NCI-H1092 treated with DMSO at 0.1 percent for 48 hours (cell line): ENCODE data around the gene TMED9.
A peak's percentile ranks its signal among the peaks of the same experiment; 100 is the strongest.
"Not testable (repeated sequence)": the region's sequence is repeated elsewhere in the genome, so short reads cannot be mapped to it uniquely, and the experiment has no call there.

Source experiments
- DNase-seq: peaks from one replicate; lab custom pipeline; 2025; lab: John Stamatoyannopoulos, UW

TMED9 gene

DNA sequence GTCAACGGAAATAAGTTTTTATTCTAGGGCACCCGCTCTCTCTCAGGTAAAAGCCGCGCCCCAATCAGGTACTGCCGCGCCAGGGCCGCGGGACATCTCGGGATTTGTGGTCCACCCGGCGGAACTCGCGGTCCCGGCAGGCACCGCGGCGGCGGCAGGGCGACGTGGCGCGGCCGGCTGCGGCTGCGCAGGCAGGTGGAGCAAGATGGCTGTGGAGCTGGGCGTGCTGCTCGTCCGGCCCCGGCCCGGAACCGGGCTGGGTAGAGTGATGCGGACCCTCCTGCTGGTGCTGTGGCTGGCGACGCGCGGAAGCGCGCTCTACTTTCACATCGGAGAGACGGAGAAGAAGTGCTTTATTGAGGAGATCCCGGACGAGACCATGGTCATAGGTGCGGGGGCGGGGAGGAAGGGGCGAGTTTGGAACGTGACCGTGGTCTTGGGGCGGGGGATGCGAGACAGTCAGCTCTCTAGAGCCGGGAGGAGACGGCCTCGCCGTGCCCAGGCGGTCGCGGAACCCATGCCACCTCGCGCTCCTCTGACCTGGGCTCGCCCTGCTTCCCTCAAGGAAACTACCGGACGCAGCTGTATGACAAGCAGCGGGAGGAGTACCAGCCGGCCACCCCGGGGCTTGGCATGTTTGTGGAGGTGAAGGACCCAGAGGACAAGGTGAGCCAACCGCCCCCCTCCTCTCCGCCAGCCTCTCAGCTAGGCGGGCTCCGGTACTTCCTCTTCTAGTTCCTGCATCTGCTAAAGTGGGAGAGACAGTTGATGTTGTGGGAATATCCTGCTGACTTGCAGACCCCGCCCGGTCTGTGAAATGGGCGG, at the start of gene TMED9:
TMED9 (plus strand) TSS at position 194 of the 825 bp plus-strand sequence; CDS start at position 206, 12 bp downstream.
- peak; percentile 62 for DNase-seq

DNA sequence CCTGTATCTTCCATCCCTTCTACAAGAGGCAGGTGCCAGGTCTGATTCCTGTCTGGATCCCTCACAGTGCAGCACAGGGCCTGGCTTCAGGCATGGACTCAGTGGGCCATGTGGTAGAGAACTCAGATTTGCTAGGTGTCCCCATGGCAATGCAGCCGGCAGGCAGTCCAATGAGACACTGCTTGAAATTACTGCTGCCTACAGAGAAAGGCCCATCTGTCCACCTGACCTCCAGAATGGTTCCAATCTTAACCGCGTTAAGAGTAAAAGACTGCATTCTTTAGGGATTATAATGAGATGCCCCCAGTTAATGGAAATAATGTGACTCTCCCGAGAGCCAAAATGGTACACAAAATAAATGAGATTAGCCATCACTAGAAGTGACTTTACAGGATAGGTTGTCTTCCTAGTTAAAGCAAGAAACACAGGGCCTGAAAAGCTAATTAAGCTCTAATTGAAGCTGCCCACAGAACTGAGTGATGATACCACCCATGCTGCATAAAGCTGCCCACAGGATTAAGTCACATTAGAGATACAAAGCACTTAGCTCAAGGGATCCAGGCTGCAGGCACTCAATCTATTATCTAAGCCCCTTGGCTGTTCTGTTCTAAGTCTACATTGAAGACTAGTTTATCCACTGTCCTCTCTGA, 49.1 kb upstream of the TMED9 start:
- no peak for DNase-seq

DNA sequence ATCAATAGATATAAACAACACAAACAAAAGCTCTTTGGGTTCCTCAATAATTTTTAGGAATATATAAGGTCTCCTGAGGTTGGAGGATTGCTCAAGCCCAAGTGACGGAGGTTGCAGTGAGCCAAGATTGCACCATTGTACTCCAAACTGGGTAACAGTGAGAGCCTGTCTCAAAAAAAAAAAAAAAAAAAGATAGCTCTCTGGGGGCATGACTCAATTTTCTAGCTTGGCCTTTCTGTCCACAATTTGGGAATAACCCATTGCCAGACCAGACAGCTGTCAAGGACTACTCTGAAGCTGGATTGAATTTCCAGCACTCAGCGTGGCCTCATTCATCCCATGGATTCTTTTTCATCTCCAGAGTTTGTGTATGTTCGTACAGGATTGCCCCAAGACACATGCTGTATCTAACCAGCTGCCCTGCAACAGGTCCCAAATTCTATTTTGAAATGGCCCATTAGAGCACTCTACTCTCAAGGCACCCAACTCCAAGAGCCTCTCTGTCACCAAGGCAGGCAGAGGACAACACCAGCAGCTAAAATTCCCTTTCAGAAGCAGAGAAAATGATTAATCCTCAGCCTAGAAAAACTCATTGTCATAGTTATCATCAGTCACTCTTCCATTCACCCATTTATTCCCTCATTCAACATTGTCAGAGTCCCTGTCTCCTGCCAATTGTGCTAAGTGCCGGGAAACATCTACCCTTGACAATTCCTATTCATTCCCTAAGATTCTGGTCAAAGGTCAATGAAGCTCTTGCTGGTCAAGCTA, 46.3 kb upstream of the TMED9 start:
- no peak for DNase-seq

DNA sequence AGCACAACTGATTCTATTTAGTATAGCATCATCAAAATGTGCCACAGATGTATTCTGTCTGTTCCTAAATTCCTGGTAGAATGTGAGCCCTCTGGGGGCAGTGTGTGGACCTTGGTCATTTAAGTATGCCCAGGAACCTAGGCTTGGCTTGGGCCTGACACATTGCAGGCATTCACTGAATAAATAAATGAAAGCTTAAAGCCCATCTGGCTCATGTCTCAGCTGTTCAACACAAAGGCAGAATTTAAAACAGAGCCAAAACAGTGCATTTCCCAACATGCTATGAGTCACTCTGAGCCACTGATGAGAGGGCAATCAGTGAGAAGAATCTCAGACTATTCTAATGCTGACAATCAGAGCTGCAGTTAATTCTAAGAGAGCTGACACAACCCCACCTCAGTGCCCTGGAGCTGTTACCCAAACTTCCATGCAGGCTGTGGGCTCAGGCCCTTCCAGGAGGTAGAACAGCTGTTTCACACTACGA, 45.7 kb upstream of the TMED9 start:
- DNase-seq, result no peak

DNA sequence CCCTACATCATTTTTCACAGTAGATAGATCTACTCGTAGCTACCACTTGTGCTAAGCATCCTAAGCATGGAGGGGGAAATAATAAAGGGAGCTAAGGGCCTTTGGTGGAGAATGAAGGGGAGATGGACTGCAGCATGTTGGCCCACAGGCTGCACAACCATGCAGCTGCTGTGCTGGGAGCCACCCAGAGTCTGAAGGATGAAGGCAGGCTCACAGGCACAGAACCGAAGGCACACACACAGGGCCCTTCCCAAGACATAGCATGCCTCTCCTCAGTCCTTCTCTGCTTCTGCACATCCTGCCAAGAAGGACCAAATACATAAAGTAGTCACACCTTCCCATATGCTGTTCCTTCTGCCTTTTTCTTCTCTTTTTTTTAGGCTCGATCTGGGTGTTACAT, 44.3 kb upstream of the TMED9 start:
- DNase-seq, result no peak

DNA sequence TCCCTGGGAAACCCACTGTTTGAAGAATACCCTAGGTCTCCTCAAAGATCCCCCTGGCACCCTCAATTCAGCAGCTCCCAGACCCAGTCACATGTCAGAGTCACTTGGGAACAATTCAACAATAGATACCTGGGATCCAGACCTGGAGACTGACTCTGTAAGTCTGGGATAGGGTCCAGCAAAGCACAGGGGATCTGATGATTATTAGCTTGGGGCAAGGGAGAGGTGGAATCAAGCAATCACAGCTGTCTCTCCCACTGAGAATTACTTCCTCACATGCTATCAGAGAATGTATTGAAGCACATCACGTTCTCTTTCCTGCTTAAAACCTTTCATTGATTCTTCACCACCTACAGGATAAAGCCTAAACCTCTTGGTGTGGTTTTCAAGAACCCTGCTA, 43.5 kb upstream of the TMED9 start:
- DNase-seq, result no peak

DNA sequence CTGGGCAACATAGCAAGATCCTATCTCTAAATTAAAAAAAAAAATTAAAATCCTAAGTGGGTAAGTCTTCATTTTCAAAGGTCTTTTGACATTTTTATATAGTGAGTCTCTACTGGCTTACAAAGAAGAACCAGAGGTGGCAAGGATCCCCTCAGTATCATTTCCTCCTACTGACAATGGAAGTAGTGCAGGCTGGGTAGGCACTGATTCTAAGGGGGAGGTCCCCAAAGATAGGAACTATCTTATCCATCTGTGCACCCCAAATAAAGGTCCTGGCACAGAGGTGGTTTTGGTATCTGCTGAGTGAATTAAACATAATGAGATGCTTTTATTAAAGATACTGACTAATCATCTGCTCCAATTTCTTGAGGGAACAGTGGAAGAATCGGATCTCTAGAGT, 41.9 kb upstream of the TMED9 start:
- DNase-seq, result no peak

DNA sequence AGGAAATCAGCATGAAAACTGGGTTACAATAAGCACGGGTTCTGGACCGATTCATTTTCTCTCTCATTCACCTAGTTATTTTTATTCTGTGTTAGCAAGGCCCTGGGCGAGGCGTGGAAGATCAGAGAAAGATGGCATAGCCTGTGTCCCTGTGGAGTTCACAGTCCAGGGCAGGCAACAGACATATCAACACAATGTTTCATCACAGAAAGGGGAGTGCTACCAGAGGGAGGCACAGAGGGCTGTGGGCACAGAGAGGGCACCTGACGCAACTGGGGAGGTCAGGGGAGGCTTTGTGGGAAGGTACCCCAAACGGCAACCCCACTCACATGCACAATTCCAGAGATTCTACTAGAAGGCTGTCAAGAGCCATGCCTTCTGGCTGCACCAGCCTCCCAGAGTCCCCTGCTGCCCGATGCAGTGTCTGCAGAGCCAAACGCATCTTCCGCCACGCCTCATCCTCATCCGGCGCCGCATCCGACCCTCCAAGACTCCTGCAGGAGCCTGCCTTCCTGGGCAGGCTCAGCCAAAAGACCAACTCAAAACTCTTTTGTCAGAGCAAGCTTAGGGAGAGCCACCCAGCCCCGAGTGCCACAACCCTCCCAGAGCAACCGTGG, 39.1 kb upstream of the TMED9 start:
- no peak for DNase-seq

DNA sequence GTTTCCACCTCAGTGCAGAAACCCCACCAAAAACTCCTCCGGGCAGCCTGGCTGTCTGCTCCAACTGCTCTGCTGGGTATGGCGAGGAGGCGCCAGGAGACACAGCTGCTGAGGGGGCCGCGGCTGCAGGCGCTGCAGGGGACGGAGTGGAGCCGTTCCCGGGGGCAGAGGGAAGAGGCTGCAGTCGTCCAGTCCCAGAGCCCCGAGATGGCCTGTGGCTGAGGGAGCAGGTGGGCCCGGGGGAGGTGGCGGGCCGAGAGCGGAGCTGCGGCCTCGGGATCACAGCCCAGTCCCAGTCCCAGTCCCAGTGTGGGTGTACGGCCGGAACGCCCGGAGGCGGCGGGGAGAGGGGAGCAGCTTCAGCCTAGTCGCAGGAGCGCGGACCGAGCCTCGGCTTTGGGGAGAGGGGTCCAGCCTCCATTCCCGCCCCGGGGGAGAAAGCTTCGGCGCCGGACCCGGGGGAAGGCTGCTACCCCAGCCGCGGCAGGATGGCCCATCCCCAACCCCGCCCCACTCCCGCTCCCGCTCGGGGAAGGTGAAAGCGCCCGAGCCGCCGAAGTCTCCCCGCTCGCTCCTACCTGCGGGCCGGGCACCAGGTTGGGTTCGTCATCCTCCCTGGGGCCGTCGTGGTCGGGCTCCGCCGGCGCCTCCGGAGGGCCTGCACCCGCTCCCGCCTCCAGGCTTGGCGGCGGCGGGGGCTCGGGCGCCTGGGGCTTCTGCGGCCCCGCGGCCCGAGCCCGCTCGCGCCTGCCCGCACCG, 38.2 kb upstream of the TMED9 start:
- no peak for DNase-seq

DNA sequence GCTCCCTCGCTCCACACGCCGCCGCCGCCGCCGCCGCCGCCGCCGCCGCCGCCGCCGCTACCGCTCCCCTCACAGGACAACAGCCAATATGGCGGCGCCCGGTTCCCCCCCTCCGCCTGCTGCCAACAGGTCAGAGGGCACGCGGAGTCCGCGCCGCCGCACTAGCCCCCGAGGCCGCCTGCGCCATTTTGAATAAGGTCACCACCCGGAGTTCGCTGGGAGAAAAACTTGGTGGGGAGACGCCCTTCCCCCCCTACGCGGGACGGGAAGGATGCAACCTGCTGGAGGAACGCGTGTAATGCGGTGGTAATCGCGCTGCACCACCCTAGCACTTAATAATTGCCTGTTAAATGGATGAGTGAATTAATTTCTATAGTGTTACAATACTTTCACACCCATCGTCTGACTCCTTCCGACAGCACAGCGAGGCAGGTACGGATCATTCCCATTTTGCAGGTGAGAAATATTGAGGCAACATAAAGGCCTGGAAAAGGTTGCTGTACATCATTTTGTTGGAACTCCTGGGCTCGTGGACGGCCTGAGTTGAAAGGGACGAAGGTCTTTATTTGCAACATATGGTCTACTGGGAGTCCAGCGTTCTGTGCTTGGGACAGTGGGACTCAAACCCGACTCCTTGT, 37.4 kb upstream of the TMED9 start, which contains the start of gene FAM193B:
FAM193B (minus strand) TSS at position 90 of the 638 bp plus-strand sequence. CDS start 105 bp downstream, outside the sequence.
- DNase-seq, result peak; percentile 74

DNA sequence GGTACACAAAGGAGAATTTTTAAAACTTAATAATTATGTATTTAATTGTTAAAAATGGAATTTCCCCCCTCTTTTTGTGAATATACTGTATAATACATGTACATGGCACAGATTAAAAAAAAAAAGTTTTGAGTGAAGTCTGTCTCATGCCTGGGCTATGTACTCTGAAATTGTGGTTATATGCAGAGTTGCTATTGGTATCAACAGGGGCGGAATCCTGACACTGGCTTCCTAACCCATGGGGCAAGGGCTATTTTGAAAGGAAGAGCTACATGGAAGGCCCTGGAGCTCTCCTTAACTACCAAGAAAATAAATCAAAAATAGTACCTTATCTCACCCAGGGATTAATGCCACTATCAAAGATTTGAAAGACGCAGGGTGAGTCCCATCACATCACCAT, 36.8 kb upstream of the TMED9 start:
- no peak for DNase-seq

DNA sequence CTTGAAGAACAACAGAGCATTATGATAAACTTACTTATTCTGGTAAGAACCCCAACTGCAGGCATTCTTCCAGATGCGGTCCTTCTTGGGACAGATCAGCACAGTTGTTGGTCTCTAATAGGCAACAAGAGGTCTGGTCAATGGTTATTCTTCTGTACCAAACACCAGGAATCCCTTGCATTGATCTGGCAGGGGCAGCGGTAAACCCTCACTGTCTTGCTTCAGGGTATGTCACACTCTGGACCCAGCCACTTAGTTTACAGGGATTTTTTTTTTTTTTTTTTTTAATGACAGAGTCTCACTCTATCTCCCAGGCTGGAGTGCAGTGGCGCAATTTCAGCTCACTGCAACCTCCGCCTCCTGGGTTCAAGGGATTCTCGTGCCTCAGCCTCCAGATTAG, 36.3 kb upstream of the TMED9 start:
- no peak for DNase-seq

DNA sequence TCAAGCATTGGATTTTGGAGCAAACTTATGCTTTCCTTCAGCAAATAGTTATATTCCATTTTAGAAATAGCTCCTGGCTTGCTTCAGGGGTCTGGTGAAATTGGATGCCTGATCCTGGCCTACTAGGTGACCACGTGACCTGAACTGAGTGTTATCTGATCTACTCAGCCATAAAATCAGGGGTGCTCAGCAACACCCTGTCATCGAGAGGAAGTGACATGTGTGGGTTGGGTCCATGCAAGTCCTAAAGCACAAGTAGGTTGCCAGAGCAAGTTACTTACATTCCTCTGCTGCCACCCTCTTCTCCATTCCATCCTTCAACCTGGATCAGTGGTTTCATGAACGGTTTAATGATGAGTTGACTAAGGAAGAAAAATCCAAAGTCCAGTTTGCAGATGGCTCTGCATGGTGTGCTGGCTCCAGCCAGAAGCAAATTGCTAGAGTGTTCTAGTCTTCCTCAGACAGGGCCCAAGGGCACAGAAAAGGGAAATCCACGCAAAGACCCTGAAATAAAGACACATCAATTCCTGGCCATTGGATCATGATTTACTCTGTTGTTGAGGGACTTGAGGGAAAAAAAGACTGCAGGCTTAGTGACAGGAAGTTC, 34.9 kb upstream of the TMED9 start:
- DNase-seq, result no peak

DNA sequence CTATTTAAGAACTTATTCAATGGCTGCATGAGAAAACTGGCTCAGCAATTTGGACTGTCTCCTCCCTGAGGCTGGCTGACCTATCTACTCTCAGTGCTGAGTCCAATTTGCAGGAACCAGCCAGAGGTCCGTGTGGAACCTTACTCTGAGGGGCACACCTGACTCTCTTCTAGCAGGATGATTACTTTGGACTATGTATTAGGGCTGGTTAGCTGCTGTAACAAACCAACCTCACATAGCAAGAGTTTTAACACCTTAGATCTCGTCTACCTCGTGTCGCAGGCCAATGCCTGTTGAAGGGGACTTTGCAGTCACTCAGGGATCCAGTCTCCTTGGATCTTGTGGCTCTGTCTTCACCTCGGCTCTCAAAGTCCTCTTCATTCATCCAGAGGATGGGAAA, 34.2 kb upstream of the TMED9 start:
- no peak for DNase-seq

DNA sequence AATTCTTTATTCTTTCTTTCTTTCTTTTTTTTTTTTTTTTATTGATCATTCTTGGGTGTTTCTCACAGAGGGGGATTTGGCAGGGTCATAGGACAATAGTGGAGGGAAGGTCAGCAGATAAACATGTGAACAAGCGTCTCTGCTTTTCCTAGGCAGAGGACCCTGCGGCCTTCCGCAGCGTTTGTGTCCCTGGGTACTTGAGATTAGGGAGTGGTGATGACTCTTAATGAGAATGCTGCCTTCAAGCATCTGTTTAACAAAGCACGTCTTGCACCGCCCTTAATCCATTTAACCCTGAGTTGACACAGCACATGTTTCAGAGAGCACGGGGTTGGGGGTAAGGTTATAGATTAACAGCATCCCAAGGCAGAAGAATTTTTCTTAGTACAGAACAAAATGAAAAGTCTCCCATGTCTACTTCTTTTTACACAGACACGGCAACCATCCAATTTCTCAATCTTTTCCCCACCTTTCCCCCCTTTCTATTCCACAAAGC, 32.5 kb upstream of the TMED9 start:
- not testable (repeated sequence) for DNase-seq

DNA sequence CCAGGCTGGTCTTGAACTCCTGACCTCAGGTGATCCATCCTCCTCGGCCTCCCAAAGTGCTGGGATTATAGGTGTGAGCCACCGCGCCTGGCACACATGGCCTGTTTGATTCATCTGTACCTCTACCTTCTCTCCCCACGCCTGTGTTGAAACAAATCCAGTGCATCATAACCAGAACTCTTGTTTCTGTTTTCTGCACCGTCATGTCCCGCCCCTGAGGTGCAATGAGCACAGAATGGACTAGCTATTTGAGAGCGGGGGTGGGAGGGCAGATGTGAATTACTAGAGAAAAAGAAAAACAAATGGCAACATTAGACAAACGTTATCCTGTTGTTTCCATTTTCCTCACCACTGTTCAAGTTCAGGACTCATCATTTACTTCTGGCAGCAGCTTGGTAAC, 27.0 kb upstream of the TMED9 start:
- no peak for DNase-seq

DNA sequence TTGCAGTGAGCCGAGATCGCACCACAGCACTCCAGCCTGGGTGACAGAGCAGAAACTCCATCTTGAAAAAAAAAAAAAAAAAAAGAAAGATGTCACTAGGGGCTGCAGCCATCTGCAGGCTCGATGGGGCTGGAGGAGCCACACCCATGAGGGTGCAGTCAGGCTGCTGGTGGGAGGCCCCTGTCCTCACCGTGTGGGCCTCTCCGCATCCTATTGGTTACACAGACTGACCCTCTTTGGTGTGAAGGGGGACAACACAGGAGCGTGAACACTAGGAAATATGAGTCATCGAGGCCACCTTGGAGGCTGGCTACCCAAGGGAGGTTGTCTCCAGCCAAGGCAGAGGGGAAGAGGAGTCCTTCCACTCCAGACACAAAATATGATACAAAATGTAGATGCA, 23.7 kb upstream of the TMED9 start:
- no peak for DNase-seq

DNA sequence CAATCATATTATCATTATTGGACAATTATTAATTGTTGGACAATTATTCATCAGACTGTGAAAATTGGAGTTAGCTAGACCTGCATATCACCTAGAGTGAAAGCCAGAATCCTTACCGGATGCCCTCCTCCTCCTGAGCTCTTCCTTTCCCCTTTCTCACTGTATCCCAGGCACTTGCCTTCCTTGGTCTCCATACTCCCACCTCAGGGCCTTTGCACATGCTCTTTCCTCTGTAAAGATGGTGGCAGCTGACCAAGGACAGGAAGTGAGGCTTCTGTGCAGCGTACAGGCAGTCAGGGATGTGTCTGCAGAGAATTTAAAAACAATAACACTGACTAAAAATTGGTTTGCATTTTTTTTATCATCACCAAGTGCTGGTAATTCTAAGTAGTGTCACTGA, 22.1 kb upstream of the TMED9 start:
- no peak for DNase-seq

DNA sequence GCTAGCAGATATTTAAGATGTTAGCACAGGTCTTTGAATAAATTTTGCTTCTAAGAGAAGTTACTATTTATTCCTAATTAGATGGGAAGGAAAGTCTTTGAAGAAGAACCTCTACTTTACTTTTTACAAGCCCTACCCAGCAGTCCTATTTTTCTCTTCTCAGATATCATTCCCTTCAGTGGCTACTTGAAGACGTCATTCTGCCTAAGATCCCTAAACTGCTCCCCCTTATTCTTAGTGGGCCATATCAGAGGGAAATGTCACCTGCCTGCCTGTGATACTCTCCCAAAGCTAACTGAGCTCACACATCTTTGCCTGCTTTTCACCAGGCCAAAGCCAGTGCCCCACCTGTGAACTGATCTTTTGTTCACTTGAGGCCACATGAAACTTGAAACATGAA, 16.5 kb upstream of the TMED9 start:
- DNase-seq, result no peak

DNA sequence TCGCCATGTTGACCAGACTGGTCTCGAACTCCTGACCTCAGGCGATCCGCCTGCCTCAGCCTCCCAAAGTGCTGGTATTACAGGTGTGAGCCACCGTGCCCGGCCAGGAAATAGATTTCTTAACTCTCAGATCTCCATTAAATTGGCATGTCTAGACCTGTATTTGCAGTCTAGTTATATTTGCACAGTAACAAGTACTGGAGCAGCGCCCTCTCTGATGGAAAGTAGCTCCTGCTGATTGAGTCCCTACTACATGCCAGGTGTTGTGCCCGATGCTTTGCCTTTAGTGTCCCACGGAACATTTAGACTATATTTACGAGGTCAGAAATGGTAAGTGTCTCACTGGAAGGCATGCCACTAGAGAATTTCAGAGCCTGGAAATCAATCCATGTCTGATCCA, 15.8 kb upstream of the TMED9 start:
- no peak for DNase-seq
